ENCODE results near the gene ZNF487.
"Not testable (repeated sequence)": the region's sequence is repeated elsewhere in the genome, so short reads cannot be mapped to it uniquely, and the experiment has no call there.

ZNF487 gene

DNA sequence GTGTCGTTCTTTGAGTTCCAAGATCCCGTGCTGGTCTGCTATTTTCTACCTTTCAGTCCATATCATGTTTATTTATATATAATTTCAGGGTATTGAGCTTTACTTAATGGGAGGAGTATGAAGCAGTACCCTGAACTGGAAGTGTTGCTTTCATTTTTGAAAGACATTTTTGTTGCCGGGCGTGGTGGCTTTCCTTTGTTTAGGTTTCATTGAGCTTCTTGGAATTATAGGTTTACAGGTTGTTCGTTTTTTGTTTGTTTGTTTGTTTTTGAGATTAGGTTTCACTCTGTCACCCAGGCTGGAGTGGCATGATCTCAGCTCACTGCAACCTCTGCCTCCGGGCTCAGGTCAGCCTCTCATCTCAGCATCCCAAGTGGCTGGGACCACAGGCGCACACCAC, 7.4 kb downstream of the ZNF487 start:
- no peak for DNase-seq

DNA sequence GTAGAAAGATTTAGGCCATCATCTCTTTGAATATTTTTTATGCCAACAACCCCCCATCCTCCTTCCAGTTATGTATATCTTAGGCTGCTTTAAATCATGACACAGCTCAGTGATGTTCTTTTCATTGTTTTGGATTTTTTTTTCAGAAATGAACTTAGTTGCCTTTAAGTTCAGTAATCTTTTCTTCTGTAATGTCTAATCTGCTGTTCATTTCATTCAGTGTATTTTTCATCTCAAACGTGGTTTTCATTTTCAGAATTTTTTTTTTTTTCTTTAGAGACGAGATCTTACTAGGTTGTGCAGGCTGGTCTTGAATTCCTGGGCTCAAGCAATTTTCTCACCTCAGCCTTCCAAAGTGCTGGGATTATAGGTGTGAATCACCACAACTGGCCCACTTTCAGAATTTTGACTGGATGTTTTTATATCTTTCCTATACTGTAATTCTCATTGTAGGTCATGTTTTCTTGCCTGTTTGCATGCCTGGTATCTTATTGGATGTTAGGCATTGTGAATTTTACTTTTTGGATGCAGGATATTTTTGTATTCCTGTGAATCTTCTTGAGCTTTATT, 8.1 kb downstream of the ZNF487 start:
- DNase-seq: no peak

DNA sequence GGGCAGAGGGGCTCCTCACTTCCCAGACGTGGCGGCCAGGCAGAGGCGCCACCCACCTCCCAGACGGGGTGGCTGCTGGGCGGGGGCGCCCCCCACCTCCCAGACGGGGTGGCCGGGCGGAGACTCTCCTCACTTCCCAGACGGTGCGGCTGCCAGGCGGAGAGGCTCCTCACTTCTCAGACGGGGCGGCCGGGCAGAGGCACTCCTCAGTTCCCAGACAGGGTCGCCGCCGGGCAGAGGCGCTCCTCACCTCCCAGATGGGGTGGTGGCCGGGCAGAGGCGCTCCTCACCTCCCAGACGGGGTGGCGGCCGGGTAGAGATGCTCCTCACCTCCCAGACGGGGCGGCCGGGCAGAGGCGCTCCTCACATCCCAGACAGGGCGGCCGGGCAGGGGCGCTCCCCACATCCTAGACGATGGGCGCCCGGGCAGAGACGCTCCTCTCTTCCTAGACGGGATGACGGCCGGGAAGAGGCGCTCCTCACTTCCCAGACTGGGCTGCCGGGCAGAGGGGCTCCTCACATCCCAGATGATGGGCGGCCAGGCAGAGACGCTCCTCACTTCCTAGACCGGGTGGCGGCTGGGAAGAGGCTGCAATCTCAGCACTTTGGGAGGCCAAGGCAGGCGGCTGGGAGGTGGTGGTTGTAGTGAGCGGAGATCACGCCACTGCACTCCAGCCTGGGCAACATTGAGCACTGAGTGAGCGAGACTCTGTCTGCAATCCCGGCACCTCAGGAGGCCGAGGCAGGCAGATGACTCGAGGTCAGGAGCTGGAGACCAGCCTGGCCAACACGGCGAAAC, 9.5 kb downstream of the ZNF487 start:
- DNase-seq: not testable (repeated sequence)

DNA sequence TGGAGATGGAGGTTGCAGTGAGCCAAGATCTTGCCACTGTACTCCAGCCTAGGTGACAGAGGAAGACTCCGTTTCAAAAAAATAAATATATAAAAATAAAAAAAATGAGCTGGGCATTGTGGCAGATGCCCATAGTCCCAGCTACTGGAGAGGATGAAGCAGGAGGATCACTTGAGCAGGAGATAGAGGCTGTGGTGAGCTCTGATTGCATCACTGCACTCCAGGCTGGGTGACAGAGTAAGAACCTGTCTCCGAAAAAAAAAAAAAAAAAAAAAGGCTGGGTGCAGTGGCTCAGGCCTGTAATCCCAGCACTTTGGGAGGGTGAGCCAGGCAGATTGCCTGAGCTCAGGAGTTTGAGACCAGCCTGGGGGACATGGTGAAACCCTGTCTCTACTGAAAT, 11.8 kb downstream of the ZNF487 start:
- DNase-seq: peak; percentile 51

DNA sequence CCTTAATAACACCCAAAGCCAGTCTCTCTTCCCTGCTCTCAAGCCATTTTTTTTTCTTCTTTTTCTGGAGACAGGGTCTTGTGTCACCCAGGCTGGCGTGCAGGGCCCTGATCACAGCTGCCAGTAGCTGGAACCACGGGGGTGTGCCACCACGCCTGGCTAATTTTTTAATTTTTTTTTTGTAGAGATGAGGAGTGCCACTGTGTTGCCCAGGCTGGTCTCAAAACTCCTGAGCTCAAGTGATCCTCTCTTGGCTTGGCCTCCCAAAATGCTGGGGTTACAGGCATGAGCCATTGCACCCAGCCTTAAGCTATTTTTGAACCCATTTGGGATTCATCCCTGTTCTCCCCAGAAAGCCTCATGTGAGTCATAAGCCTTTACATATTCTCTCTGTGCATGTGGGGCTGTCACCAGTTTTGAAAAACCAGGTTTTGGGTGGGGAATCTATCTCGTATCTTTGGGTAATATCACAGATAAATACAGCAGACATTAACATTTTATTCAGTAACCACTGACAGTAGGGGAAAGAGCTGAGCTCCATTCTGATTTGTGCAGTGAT, 15.5 kb downstream of the ZNF487 start:
- no peak for DNase-seq

DNA sequence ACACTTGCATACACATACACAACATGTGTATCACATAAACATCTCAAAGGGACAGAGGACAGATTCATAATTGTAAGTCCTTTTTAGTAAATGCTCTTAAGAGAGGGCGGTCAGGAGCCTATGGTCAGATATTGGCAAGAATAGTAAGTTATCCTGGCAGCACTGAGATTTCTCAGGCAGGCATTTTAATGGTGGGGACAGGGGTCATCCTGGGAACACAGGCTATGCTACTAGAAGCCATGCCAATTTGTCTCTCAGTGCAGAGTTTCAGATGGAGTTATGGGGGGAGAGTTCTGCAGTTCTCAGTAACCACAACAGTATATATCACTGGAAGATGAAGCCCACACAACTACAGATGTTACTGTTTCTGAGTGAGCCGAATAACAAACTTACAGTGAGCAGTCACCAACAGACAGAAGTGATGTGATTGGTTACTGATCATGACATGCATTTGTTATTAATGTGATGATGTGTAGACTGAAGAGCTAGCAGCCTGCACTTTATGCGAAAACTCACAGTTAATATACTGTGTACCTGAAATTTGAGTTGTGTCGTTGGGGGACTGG, 16.4 kb downstream of the ZNF487 start:
- DNase-seq: no peak

DNA sequence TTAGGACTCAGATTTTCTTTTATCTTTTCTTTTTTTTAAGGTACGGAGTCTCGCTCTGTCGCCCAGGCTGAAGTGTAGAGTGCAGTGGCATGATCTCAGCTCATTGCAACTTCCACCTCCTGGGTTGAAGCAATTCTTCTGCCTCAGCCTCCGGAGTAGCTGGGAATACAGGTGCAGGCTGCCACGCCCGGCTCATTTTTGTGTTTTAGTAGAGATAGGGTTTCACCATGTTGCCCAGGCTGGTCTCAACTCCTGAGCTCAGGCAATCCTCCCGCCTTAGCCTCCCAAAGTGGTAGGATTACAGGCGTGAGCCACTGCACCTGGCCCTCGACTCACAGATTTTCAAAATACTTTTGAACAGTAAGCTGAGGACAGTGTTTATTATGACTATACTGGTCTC, 17.1 kb downstream of the ZNF487 start:
- DNase-seq: not testable (repeated sequence)

DNA sequence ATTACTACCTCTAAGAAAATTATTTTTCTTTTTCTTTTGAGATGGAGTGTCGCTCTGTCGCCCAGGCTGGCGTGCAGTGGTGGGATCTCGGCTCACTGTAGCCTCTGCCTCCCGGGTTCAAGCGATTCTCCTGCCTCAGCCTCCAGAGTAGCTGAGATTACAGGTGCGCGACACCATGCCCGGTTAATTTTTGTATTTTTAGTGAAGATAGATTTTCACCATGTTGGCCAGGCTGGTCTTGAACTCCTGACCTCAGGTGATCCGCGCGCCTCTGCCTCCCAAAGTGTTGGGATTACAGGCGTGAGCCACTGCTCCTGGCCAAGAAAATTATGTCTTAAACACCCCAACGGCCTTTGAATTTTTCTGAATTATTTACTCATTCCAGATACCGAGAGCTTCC, 19.6 kb downstream of the ZNF487 start:
- DNase-seq: not testable (repeated sequence)

DNA sequence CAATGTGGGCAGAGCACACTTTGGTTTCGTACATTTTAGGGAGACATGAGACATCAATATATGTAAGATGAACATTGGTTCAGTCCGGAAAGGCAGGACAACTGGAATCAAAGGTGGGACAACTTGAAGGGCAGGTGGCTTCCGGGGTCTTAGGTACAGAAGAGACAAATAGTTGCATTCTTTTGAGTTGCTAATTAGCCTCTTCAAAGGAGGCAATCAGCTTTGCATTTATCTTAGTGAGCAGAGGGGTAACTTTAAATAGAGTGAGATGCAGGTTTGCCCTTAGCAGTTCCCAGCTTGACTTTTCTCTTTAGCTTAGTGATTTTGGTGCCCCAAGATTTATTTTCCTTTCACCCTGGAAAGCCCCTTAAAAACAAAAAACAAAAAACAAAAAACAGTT, 21.3 kb downstream of the ZNF487 start:
- DNase-seq: no peak

DNA sequence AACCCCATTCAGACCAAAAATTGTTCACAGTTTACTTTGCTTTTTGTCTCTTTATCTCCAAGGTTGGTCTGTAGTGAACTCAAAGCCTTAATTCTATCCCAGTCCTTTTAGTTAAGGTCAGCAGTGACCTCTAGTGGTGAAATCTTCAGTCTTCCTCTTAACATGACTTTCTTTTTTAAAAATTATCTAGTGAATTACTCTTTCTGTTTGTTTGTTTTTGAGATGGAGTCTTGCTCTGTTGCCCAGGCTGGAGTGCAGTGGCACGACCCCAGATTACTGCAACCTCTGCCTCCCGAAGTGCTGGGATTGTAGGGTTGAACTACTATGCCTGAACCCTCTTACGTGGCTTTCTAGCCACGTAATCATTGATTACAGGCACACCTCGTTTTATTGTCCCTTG, 25.0 kb downstream of the ZNF487 start:
- peak; percentile 69 for DNase-seq

DNA sequence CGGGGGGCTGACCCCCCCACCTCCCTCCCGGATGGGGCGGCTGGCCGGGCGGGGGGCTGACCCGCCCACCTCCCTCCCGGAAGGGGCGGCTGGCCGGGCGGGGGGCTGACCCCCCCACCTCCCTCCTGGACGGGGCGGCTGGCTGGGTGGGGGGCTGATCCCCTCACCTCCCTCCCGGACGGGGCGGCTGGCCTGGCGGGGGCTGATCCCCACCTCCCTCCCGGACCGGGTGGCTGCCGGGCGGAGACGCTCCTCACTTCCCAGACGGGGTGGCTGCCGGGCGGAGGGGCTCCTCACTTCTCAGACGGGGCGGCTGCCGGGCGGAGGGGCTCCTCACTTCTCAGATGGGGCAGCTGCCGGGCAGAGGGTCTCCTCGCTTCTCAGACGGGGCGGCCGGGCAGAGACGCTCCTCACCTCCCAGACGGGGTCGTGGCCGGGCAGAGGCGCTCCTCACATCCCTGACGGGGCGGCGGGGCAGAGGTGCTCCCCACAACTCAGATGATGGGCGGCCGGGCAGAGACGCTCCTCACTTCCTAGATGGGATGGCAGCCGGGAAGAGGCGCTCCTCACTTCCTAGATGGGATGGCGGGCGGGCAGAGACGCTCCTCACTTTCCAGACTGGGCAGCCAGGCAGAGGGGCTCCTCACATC, 28.3 kb downstream of the ZNF487 start:
- not testable (repeated sequence) for DNase-seq

DNA sequence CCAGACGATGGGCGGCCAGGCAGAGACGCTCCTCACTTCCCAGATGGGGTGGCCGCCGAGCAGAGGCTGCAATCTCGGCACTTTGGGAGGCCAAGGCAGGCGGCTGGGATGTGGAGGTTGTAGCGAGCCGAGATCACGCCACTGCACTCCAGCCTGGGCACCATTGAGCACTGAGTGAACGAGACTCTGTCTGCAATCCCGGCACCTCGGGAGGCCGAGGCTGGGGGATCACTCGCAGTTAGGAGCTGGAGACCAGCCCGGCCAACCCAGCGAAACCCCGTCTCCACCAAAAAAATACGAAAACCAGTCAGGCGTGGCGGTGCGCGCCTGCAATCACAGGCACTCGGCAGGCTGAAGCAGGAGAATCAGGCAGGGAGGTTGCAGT, 28.8 kb downstream of the ZNF487 start:
- DNase-seq: not testable (repeated sequence)

DNA sequence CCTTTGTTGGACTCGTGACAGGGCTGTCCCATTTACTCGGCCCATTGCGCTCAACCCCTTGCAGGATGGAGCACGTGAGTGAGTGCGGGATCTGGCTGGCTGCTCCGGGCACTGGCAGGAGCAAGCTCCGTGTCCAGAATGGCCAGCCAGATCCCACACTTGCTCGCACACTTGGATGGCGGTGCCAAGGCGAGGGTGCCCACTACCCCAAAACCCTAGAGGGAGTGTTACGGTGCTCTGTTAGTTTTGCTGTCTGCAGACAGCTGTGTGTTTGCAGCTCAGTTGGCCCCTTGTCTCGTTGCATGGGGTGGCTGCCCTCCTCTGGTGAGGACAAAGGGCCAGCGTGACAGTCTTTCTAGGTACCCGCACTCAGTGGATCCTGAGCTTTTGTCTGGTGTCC, 34.2 kb downstream of the ZNF487 start:
- no peak for DNase-seq

DNA sequence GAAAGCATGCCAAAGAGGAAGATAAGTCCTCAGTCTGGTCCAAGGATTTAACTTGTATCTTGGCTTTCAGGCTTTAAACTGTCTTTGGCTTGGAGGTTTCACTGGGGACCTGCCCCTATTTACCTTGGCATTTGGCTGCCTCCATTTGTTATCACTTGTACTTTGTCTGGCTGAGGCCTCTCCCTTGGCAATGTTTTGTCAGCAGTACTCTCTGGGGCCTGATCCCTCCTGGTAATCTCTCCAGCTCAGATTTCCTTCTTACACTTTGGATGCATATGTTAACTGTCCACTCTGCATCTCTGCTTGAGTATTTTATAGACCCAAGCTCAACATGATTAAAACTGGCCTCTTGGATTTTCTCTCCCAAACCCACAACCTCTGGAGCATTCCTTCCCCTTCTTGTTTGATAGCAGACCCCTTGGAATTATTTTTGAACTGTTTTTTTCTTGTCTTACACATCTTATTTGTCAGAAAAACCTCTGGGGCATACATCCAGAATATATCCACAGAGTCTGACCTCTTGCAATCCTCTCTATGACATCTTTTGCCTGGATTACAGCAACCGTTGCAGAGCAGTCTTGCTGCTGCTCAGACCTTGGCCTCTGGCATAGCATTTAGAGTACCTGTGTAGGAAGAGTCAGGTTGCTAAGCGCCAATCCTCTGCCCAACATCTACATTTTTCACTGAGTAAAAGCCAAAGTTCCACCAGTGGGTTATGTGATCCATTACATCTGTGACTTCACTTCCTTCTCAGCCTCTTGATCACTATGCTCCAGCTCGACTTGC, 35.2 kb downstream of the ZNF487 start:
- DNase-seq: no peak

DNA sequence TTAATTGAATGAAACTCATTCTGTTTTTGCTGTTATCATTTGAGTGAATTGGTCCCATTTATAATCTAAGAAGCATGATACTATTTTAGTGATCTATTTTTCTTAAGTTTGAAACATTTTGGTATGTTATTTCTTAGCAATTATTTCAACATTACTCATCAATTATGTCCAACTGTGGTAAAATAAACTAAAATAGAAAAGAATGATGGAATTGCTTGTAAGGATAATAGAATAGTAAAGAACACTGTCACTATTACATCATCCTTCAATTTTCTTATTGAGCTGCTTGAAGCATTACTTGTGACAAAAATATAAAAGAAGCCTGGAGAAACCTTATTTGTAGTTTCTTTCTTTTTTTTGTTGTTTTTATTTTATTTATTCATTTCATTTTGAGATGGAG, 42.4 kb downstream of the ZNF487 start:
- no peak for DNase-seq

DNA sequence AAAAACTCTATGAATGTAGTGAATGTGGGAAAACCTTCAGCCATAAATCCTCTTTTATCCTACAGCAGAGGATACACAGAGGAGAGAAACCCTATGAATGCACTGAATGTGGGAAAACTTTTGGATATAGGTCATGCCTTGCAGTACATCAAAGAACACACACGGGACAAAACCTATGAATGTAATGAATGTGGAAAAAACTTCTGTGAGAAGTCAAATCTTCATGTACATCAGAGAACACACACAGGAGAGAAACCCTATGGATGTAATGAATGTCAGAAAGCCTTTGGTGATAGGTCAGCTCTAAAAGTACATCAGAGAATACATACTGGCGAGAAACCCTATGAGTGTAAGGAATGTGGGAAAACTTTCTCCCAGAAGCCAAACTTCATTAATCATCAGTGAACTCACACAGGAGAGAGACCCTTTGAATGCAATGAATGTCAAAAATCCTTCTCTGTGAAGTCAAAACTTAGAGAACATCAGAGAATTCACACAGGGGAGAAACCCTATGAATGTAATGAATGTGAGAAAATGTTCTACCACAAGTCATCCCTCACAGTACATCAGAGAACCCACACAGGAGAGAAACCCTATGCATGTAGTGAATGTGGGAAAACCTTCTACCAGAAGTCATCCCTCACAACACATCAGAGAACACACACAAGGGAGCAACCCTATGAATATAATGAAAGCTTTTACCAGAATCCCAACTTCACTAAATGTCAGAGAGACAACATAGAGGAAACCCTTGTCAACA, 45.6 kb downstream of the ZNF487 start:
- no peak for DNase-seq

DNA sequence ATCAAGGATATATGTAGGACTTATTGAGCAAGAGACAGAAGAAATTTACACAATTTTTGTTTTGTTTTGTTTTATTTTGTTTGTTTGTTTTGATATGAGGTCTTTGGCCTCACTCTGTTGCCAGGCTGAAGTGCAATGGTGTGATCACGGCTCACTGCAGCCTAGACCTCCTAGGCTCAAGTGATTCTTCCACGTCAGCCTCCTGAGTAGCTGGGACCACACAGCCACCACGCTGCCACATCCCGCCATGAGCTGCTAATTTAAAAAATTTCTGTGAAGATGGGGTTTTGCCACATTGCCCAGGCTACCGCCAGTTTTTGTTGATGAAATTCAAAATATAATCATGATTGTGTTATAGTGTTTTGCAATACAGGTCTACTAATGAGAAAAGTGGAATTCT, 54.9 kb downstream of the ZNF487 start:
- DNase-seq: no peak

DNA sequence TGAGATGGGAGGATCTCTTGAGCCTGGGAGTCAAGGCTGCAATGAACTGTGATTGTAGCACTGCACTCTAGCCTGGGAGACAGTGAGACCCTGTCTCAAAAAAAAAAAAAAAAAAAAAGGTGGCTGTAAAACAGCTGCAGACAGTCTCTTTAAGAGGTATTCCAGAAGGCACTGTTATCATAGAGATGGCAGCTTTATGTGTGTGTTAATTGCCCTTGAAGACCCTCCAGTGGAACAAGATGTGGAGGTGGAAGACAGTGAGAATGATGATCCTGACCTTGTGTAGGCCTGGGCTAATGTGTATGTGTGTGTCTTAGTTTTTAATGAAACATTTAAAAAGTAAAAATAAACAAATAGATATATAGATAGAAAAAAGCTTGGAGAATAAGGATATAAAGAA, 66.0 kb downstream of the ZNF487 start:
- no peak for DNase-seq

DNA sequence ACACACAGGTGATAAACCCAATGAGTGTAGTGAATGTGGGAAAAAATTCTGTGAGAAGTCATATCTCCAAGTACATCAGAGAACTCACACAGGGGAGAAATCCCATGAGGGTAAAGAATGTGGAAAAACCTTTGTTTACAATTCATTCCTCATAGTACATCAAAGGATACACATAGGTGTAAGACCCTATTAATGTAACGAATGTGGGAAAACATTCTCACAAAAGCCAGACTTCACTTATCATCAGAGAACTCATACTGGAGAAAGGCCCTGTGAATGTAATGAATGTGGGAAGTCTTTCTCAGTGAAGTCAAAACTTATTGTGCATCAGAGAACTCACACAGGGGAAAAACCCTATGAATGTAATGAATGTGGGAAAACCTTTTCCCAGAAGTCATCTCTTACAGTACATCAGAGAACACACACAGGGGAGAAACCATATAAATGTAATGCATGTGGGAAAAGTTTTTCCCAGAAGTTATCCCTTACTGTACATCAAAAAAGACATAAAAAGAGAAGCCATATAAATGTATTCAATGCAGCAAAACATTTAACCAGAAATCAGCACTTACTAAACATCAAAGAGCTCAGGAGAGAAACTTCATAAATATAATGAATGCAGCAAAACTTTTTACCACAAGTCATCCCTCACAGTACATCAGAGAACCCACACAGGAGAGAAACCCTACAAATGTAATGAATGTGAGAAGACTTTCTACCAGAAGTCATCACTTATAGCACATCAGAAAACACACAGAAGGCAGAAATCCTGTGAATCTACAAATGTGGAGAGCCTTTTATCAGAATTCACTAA, 87.7 kb downstream of the ZNF487 start:
- DNase-seq: no peak

Data from MV-4-11 (cell line).